ENCODE results near the gene SCNN1G. TPM values are rescaled to one million over a fixed set of nuclear protein-coding genes. Genes with fewer than 3 reads are reported as not detected.

The SCNN1G gene
- total RNA-seq, 3 donors from 2014 or later: 1.9 to 52.4 (median 4.2) TPM

- no peak overlapping the region for H3K4me3 ChIP-seq
- no peak for TF ChIP-seq CTCF (IDR thresholded peaks at IDR 0.05)
- H3K9me3 ChIP-seq: no peaks in the 10 kb centered on the region
- H3K36me3 ChIP-seq (ENCODE audit: low read depth): no peaks in the 10 kb centered on the region
- peaks cover 13% of the 10 kb centered on the region for H3K4me1 ChIP-seq (ENCODE audit: low read depth)
- ATAC-seq (no peak), DNase-seq (no peak)
- intact Hi-C loops (cut with DNase I, micrococcal nuclease): no loop called here
Measured at GRCh38 chr16:23145186-23145585, 37.4 kb upstream of the SCNN1G start.

GRCh38 chr16:23145608-23146007, 36.9 kb upstream of the SCNN1G start:
- Histone ChIP-seq H3K36me3 (ENCODE audit: low read depth) (no peaks in the 10 kb centered on the region), H3K9me3 (no peaks in the 10 kb centered on the region), H3K4me1 (ENCODE audit: low read depth) (peaks cover 13% of the 10 kb centered on the region), H3K4me3 (no peak overlapping the region)
- no peak for TF ChIP-seq CTCF (IDR thresholded peaks at IDR 0.05)
- intact Hi-C loops (cut with DNase I, micrococcal nuclease): no loop called here
- DNase-seq: no peak
- no peak for ATAC-seq

GRCh38 chr16:23146877-23147601, 35.5 kb upstream of the SCNN1G start:
- no peaks in the 10 kb centered on the region for H3K36me3 ChIP-seq (ENCODE audit: low read depth)
- TF ChIP-seq CTCF (IDR thresholded peaks at IDR 0.05): no peak
- H3K9me3 ChIP-seq: no peaks in the 10 kb centered on the region
- ATAC-seq (no peak), DNase-seq (no peak)
- no peak overlapping the region for H3K4me3 ChIP-seq
- intact Hi-C loops (cut with DNase I, micrococcal nuclease): no loop called here
- peaks cover 8% of the 10 kb centered on the region for H3K4me1 ChIP-seq (ENCODE audit: low read depth)

- DNase-seq (no peak), ATAC-seq (no peak)
- Histone ChIP-seq H3K4me1 (ENCODE audit: low read depth) (peaks cover 8% of the 10 kb centered on the region), H3K4me3 (no peak overlapping the region), H3K9me3 (no peaks in the 10 kb centered on the region), H3K36me3 (ENCODE audit: low read depth) (no peaks in the 10 kb centered on the region)
- no peak for TF ChIP-seq CTCF (IDR thresholded peaks at IDR 0.05)
- intact Hi-C loops (cut with DNase I, micrococcal nuclease): no loop called here
Measured at GRCh38 chr16:23147666-23148065, 34.9 kb upstream of the SCNN1G start.

GRCh38 chr16:23148166-23148512, 34.4 kb upstream of the SCNN1G start:
- no peaks in the 10 kb centered on the region for H3K36me3 ChIP-seq (ENCODE audit: low read depth)
- no peaks in the 10 kb centered on the region for H3K9me3 ChIP-seq
- ATAC-seq (no peak), DNase-seq (no peak)
- intact Hi-C loops (cut with DNase I, micrococcal nuclease): no loop called here
- H3K4me3 ChIP-seq: no peak overlapping the region
- peaks cover 8% of the 10 kb centered on the region for H3K4me1 ChIP-seq (ENCODE audit: low read depth)
- TF ChIP-seq CTCF (IDR thresholded peaks at IDR 0.05): no peak

All from mucosa of descending colon (tissue), 3 donors.